ENCODE data around the gene MPV17. TPM values are rescaled to one million over a fixed set of nuclear protein-coding genes. Genes with fewer than 3 reads are reported as not detected.
"Not testable (repeated sequence)": the region's sequence is repeated elsewhere in the genome, so short reads cannot be mapped to it uniquely, and the experiment has no call there.

Gene MPV17
- total and polyA plus RNA-seq, 5 donors from 2014 or later, result 56.7 to 166 (median 128) TPM

- H3K36me3 Mint-ChIP-seq, result no peaks in the 10 kb centered on the region
- peak; percentile 33 to 51 for ATAC-seq (ENCODE audit: low read depth in 2 of 2)
- H3K36me3 ChIP-seq (ENCODE audit: control insufficient read depth, insufficient read depth, low read length), result no peaks in the 10 kb centered on the region
- H3K27me3 Mint-ChIP-seq, result peaks cover 19% of the 10 kb centered on the region
- H3K9me3 Mint-ChIP-seq, result no peaks in the 10 kb centered on the region
- peak overlapping the region; percentile 51 for H3K4me3 ChIP-seq (ENCODE audit: low read depth, low read length)
- H3K9me3 ChIP-seq (ENCODE audit: control insufficient read depth in 2 of 2, low read length in 2 of 2), result no peaks in the 10 kb centered on the region
- H3K27me3 ChIP-seq (ENCODE audit: control insufficient read depth, insufficient read depth, low read length), result no peaks in the 10 kb centered on the region
- H3K4me1 Mint-ChIP-seq, result peaks cover 3 to 8% (median 6%) of the 10 kb centered on the region in 4 donors
- DNase-seq, result peak; percentile 30 to 69 (median 57)
- peak overlapping the region; percentile 32 to 58 (median 48) for H3K27ac Mint-ChIP-seq
- H3K27ac ChIP-seq (ENCODE audit: insufficient read depth, low read length, poor library complexity, severe bottlenecking), result no peak overlapping the region
- peaks cover 18% of the 10 kb centered on the region for H3K4me1 ChIP-seq (ENCODE audit: control insufficient read depth, insufficient read depth, low read length, poor library complexity, severe bottlenecking)
- H3K4me3 Mint-ChIP-seq, result peak overlapping the region; percentile 2 to 90 (median 79)
Observed at GRCh38 chr2:27303093-27304025, 19.5 kb downstream of the MPV17 start.

GRCh38 chr2:27300606-27301005 lies 22.3 kb downstream of the MPV17 start:
- not testable (repeated sequence) for H3K4me1 Mint-ChIP-seq; ATAC-seq (ENCODE audit: low read depth in 2 of 2); H3K27ac ChIP-seq (ENCODE audit: insufficient read depth, low read length, poor library complexity, severe bottlenecking); DNase-seq; H3K9me3 Mint-ChIP-seq; H3K27me3 ChIP-seq (ENCODE audit: control insufficient read depth, insufficient read depth, low read length); H3K4me1 ChIP-seq (ENCODE audit: control insufficient read depth, insufficient read depth, low read length, poor library complexity, severe bottlenecking); H3K9me3 ChIP-seq (ENCODE audit: control insufficient read depth in 2 of 2, low read length in 2 of 2); H3K4me3 Mint-ChIP-seq; H3K36me3 ChIP-seq (ENCODE audit: control insufficient read depth, insufficient read depth, low read length); H3K36me3 Mint-ChIP-seq; H3K4me3 ChIP-seq (ENCODE audit: low read depth, low read length)
- H3K27me3 Mint-ChIP-seq, result peaks cover 27% of the 10 kb centered on the region
- peak overlapping the region in 1 of 3 donors; percentile 46 for H3K27ac Mint-ChIP-seq

- peaks cover 16% of the 10 kb centered on the region for H3K27me3 Mint-ChIP-seq
- H3K4me1 Mint-ChIP-seq, result peaks cover 3 to 8% (median 3%) of the 10 kb centered on the region in 4 donors
- H3K27ac Mint-ChIP-seq, result no peak overlapping the region
- Histone ChIP-seq H3K27me3 (ENCODE audit: control insufficient read depth, insufficient read depth, low read length) (peaks cover 3% of the 10 kb centered on the region), H3K4me3 (ENCODE audit: low read depth, low read length) (no peak overlapping the region), H3K36me3 (ENCODE audit: control insufficient read depth, insufficient read depth, low read length) (no peaks in the 10 kb centered on the region), H3K27ac (ENCODE audit: insufficient read depth, low read length, poor library complexity, severe bottlenecking) (no peak overlapping the region), H3K4me1 (ENCODE audit: control insufficient read depth, insufficient read depth, low read length, poor library complexity, severe bottlenecking) (no peaks in the 10 kb centered on the region), H3K9me3 (ENCODE audit: control insufficient read depth in 2 of 2, low read length in 2 of 2) (no peaks in the 10 kb centered on the region)
- ATAC-seq (ENCODE audit: low read depth in 2 of 2) (no peak), DNase-seq (no peak)
- H3K9me3 Mint-ChIP-seq, result no peaks in the 10 kb centered on the region
- H3K36me3 Mint-ChIP-seq, result no peaks in the 10 kb centered on the region
- H3K4me3 Mint-ChIP-seq, result no peak overlapping the region
Observed at GRCh38 chr2:27298391-27299080, 24.4 kb downstream of the MPV17 start.

- no peaks in the 10 kb centered on the region for H3K4me1 Mint-ChIP-seq
- ATAC-seq (ENCODE audit: low read depth in 2 of 2), result no peak
- no peak for DNase-seq
- no peak overlapping the region for H3K4me3 Mint-ChIP-seq
- no peak overlapping the region for H3K27ac Mint-ChIP-seq
- Histone ChIP-seq H3K4me3 (ENCODE audit: low read depth, low read length) (no peak overlapping the region), H3K9me3 (ENCODE audit: control insufficient read depth in 2 of 2, low read length in 2 of 2) (no peaks in the 10 kb centered on the region), H3K27me3 (ENCODE audit: control insufficient read depth, insufficient read depth, low read length) (peaks cover 3% of the 10 kb centered on the region), H3K27ac (ENCODE audit: insufficient read depth, low read length, poor library complexity, severe bottlenecking) (no peak overlapping the region), H3K4me1 (ENCODE audit: control insufficient read depth, insufficient read depth, low read length, poor library complexity, severe bottlenecking) (no peaks in the 10 kb centered on the region), H3K36me3 (ENCODE audit: control insufficient read depth, insufficient read depth, low read length) (no peaks in the 10 kb centered on the region)
- H3K36me3 Mint-ChIP-seq, result no peaks in the 10 kb centered on the region
- H3K27me3 Mint-ChIP-seq, result peaks cover 13% of the 10 kb centered on the region
- no peaks in the 10 kb centered on the region for H3K9me3 Mint-ChIP-seq
Observed at GRCh38 chr2:27297195-27297594, 25.7 kb downstream of the MPV17 start.

GRCh38 chr2:27296481-27296880 lies 26.4 kb downstream of the MPV17 start:
- peaks cover 13% of the 10 kb centered on the region for H3K27me3 Mint-ChIP-seq
- no peaks in the 10 kb centered on the region for H3K4me1 Mint-ChIP-seq
- H3K36me3 ChIP-seq (ENCODE audit: control insufficient read depth, insufficient read depth, low read length), result no peaks in the 10 kb centered on the region
- ATAC-seq (ENCODE audit: low read depth in 2 of 2) (no peak), DNase-seq (no peak)
- H3K4me3 Mint-ChIP-seq, result no peak overlapping the region
- no peaks in the 10 kb centered on the region for H3K36me3 Mint-ChIP-seq
- H3K9me3 Mint-ChIP-seq, result no peaks in the 10 kb centered on the region
- no peaks in the 10 kb centered on the region for H3K4me1 ChIP-seq (ENCODE audit: control insufficient read depth, insufficient read depth, low read length, poor library complexity, severe bottlenecking)
- H3K4me3 ChIP-seq (ENCODE audit: low read depth, low read length), result no peak overlapping the region
- no peak overlapping the region for H3K27ac Mint-ChIP-seq
- peaks cover 5% of the 10 kb centered on the region for H3K27me3 ChIP-seq (ENCODE audit: control insufficient read depth, insufficient read depth, low read length)
- H3K27ac ChIP-seq (ENCODE audit: insufficient read depth, low read length, poor library complexity, severe bottlenecking), result no peak overlapping the region
- H3K9me3 ChIP-seq (ENCODE audit: control insufficient read depth in 2 of 2, low read length in 2 of 2), result no peaks in the 10 kb centered on the region

- Mint-ChIP-seq H3K36me3 (no peaks in the 10 kb centered on the region), H3K4me3 (no peak overlapping the region), H3K9me3 (no peaks in the 10 kb centered on the region), H3K27me3 (peaks cover 18% of the 10 kb centered on the region), H3K27ac (no peak overlapping the region), H3K4me1 (no peaks in the 10 kb centered on the region)
- peaks cover 5% of the 10 kb centered on the region for H3K27me3 ChIP-seq (ENCODE audit: control insufficient read depth, insufficient read depth, low read length)
- DNase-seq (no peak), ATAC-seq (ENCODE audit: low read depth in 2 of 2) (no peak)
- H3K4me3 ChIP-seq (ENCODE audit: low read depth, low read length), result no peak overlapping the region
- no peaks in the 10 kb centered on the region for H3K9me3 ChIP-seq (ENCODE audit: control insufficient read depth in 2 of 2, low read length in 2 of 2)
- H3K36me3 ChIP-seq (ENCODE audit: control insufficient read depth, insufficient read depth, low read length), result no peaks in the 10 kb centered on the region
- no peaks in the 10 kb centered on the region for H3K4me1 ChIP-seq (ENCODE audit: control insufficient read depth, insufficient read depth, low read length, poor library complexity, severe bottlenecking)
- no peak overlapping the region for H3K27ac ChIP-seq (ENCODE audit: insufficient read depth, low read length, poor library complexity, severe bottlenecking)
Observed at GRCh38 chr2:27294928-27295327, 28.0 kb downstream of the MPV17 start.

GRCh38 chr2:27291865-27292264 lies 31.0 kb downstream of the MPV17 start:
- DNase-seq (no peak), ATAC-seq (ENCODE audit: low read depth in 2 of 2) (no peak)
- Mint-ChIP-seq H3K9me3 (peaks cover 0 to 1% (median 0%) of the 10 kb centered on the region in 7 donors), H3K4me3 (no peak overlapping the region), H3K4me1 (no peaks in the 10 kb centered on the region), H3K27me3 (peaks cover 37% of the 10 kb centered on the region), H3K36me3 (no peaks in the 10 kb centered on the region), H3K27ac (peak overlapping the region in 1 of 3 donors; percentile 38)
- no peaks in the 10 kb centered on the region for H3K4me1 ChIP-seq (ENCODE audit: control insufficient read depth, insufficient read depth, low read length, poor library complexity, severe bottlenecking)
- H3K27me3 ChIP-seq (ENCODE audit: control insufficient read depth, insufficient read depth, low read length), result peaks cover 12% of the 10 kb centered on the region
- H3K4me3 ChIP-seq (ENCODE audit: low read depth, low read length), result no peak overlapping the region
- no peak overlapping the region for H3K27ac ChIP-seq (ENCODE audit: insufficient read depth, low read length, poor library complexity, severe bottlenecking)
- H3K36me3 ChIP-seq (ENCODE audit: control insufficient read depth, insufficient read depth, low read length), result no peaks in the 10 kb centered on the region
- no peaks in the 10 kb centered on the region for H3K9me3 ChIP-seq (ENCODE audit: control insufficient read depth in 2 of 2, low read length in 2 of 2)

Data from CD4-positive, CD25-positive, alpha-beta regulatory T cell (primary cell).